Brain microvascular endothelial cell (primary cell): ENCODE results near the gene HSF5.

Source experiments
- DNase-seq: peaks from one replicate; pipeline ENCODE4 v3.0.0-alpha.2; 2020
- H3K27ac ChIP-seq: fragments of 250-450 bp; sonication (Bioruptor Pico); 2 replicates; pipeline ENCODE4 v1.5.1; 2020; ENCODE audit warnings: mild to moderate bottlenecking, moderate library complexity
- H3K27me3 ChIP-seq: fragments of 250-450 bp; sonication (Bioruptor Pico); replicated peaks from 2 replicates; pipeline ENCODE4 v1.5.1; 2020; ENCODE audit warnings: mild to moderate bottlenecking
- H3K36me3 ChIP-seq: fragments of 250-450 bp; sonication (Bioruptor Pico); replicated peaks from 2 replicates; pipeline ENCODE4 v1.5.1; 2020; ENCODE audit warnings: mild to moderate bottlenecking
- H3K4me3 ChIP-seq: 2 replicates; pipeline ENCODE4 v1.5.1; 2011; ENCODE audit warnings: low read depth, mild to moderate bottlenecking, control low read depth, low read length, moderate library complexity
- in situ Hi-C: cut with HindIII; loops from 2 replicates; pipeline ENCODE4 v1.10.0; 2017; ENCODE audit warnings: low sequenced_read_pairs, low pct_ligation_motif_present
- TF ChIP-seq, protein P1 (sequence below): IDR thresholded peaks from 2 replicates; pipeline ENCODE4 v1.5.1; 2011; ENCODE audit warnings: low read depth, mild to moderate bottlenecking, moderate library complexity, low read length, control low read depth, inconsistent platforms; ENCODE audit errors: missing control alignments

The HSF5 gene

DNA sequence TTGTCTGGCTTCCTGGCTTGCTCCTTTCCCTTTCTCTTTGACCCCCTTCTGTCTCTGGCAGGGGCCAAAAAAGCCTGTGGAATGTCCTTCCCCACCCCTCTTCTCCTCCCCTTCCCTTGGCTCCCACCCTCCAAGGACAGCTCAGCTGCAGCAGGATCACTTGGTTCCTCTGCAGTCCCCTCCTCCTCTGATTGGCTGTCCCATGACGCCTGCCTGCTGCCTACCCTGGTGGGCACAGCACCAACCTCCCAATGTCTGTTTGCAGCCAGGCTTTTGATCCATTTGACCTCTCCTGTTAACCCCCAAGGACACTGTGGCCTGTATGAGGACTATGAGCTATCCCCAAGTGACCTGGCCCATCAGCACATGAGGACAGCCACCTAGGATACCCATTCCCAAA lies 41.1 kb upstream of the HSF5 start:
- H3K27ac ChIP-seq, result no peak overlapping the region
- H3K4me3 ChIP-seq, result no peak overlapping the region
- no peak for DNase-seq
- no peaks in the 10 kb centered on the region for H3K36me3 ChIP-seq
- TF ChIP-seq, protein P1, sequence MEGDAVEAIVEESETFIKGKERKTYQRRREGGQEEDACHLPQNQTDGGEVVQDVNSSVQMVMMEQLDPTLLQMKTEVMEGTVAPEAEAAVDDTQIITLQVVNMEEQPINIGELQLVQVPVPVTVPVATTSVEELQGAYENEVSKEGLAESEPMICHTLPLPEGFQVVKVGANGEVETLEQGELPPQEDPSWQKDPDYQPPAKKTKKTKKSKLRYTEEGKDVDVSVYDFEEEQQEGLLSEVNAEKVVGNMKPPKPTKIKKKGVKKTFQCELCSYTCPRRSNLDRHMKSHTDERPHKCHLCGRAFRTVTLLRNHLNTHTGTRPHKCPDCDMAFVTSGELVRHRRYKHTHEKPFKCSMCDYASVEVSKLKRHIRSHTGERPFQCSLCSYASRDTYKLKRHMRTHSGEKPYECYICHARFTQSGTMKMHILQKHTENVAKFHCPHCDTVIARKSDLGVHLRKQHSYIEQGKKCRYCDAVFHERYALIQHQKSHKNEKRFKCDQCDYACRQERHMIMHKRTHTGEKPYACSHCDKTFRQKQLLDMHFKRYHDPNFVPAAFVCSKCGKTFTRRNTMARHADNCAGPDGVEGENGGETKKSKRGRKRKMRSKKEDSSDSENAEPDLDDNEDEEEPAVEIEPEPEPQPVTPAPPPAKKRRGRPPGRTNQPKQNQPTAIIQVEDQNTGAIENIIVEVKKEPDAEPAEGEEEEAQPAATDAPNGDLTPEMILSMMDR, result no peak
- in situ Hi-C loops, result no loop called here
- no peaks in the 10 kb centered on the region for H3K27me3 ChIP-seq

DNA sequence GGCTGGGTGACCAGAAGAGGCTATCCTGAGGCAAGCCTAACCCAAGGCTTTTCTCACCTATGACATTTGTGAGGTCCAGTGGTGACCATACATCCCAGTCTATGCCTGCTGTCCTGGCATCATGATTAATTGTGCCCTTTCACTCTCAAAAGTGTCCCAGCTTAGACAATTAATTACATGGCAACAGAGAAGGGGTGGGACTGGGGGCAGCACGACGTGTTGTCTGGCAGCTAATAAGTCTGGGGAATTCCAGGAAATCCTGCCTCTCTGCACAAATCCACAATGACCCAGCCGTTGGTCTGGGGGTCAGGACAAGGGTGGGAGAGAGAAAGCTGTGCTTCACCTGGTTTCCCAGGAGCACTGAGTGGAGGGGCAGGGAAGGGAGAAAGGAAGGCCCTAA lies 40.2 kb upstream of the HSF5 start:
- H3K27me3 ChIP-seq, result no peaks in the 10 kb centered on the region
- in situ Hi-C loops, result no loop called here
- no peak for DNase-seq
- H3K27ac ChIP-seq, result no peak overlapping the region
- no peak overlapping the region for H3K4me3 ChIP-seq
- no peaks in the 10 kb centered on the region for H3K36me3 ChIP-seq
- TF ChIP-seq, protein P1, result no peak

DNA sequence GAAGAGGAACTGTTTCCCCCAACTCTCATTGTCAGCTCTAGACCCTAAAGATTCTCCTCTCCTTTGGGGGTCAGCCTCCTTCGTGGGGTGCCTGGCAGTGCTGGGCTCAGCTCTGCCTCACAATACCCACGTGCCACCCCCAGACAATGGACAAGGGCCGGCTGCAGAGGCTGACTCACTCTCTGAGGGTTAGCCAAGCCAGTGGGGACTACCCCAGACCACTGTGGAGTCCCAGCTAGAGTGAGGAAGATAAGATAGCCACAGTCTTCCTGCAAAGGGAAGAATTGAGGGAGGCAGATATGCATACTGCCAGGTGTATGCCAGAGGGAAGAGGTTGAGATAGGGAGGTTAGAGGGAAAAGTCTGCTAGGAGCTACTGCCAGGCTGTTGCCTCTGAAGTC lies 39.7 kb upstream of the HSF5 start:
- Histone ChIP-seq H3K36me3 (no peaks in the 10 kb centered on the region), H3K27ac (peak overlapping the region; percentile 39), H3K4me3 (no peak overlapping the region), H3K27me3 (no peaks in the 10 kb centered on the region)
- DNase-seq, result peak; percentile 63
- in situ Hi-C loops, result no loop called here
- TF ChIP-seq, protein P1, result no peak

DNA sequence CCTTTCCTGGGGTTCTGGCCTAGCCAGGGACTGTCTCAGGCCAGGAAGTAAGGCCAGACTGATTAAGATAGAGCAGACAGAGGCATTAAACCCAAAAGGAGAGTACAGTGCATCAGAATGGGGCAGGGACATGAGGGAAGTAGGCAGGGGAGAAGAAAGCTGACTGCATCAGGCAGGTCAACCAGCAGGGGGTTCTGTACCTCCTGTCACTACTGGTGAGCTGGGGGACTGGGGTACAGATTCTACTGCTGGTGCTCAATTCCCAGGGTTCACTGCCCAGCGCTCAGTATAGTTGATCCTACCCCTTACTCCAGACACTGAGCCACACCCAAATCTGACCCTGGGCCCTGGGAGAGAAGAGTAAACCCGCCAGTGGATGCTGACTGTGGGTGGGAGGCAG lies 39.1 kb upstream of the HSF5 start:
- Histone ChIP-seq H3K27me3 (no peaks in the 10 kb centered on the region), H3K4me3 (no peak overlapping the region), H3K36me3 (no peaks in the 10 kb centered on the region), H3K27ac (peak overlapping the region; percentile 39)
- in situ Hi-C loops, result no loop called here
- TF ChIP-seq, protein P1, result peak; percentile 53
- DNase-seq, result no peak

DNA sequence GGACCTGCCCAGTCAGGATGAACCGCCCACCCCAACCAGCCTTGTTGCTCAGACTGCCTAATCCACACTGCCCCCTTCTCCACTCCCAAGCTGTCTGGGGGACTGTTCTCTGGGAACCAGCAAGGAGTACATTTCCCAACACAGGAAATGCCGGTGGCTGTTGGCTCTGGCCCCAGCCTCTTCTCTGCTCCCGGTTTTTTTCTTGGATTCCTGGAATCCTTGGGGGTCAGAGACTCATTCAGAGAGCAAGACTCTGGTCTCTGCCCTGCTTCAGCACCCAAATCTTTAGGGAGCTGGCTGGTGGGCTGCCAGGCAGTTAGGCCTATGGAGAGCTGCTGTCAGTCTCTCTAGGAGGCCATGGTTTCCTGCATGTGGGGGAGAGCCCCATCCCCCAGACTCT lies 37.0 kb upstream of the HSF5 start:
- no peaks in the 10 kb centered on the region for H3K36me3 ChIP-seq
- peak overlapping the region; percentile 45 for H3K27ac ChIP-seq
- in situ Hi-C loops, result no loop called here
- peak; percentile 70 for DNase-seq
- TF ChIP-seq, protein P1, result no peak
- H3K27me3 ChIP-seq, result no peaks in the 10 kb centered on the region
- no peak overlapping the region for H3K4me3 ChIP-seq

DNA sequence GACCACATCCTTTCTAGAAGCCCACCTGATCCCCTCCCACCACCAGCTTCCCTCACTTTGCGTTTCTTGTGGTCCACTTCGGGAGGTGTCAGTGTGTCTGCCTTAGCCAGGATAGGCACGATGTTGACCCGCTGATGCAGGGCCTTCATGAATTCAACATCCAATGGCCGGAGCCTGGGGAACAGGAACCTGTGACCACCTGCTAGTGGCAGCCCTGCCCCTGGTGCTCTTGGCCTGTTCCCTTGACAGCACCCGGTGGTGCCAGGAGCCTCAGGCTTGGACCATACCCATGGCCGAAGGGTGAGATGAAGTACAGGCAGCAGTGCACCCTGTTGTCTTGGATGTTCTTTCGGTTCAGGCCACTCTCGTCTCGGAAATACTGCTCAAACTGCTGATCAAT lies 33.5 kb upstream of the HSF5 start:
- no peaks in the 10 kb centered on the region for H3K36me3 ChIP-seq
- in situ Hi-C loops, result no loop called here
- H3K27me3 ChIP-seq, result no peaks in the 10 kb centered on the region
- H3K27ac ChIP-seq, result no peak overlapping the region
- no peak overlapping the region for H3K4me3 ChIP-seq
- no peak for DNase-seq
- TF ChIP-seq, protein P1, result no peak
